ENCODE data around the gene PPP6R2. TPM values are rescaled to one million over a fixed set of nuclear protein-coding genes. Genes with fewer than 3 reads are reported as not detected.
A peak's percentile ranks its signal among the peaks of the same experiment; 100 is the strongest.

PPP6R2 gene
- polyA plus RNA-seq, 1 donor from 2014 or later, result 85.4 TPM

DNA sequence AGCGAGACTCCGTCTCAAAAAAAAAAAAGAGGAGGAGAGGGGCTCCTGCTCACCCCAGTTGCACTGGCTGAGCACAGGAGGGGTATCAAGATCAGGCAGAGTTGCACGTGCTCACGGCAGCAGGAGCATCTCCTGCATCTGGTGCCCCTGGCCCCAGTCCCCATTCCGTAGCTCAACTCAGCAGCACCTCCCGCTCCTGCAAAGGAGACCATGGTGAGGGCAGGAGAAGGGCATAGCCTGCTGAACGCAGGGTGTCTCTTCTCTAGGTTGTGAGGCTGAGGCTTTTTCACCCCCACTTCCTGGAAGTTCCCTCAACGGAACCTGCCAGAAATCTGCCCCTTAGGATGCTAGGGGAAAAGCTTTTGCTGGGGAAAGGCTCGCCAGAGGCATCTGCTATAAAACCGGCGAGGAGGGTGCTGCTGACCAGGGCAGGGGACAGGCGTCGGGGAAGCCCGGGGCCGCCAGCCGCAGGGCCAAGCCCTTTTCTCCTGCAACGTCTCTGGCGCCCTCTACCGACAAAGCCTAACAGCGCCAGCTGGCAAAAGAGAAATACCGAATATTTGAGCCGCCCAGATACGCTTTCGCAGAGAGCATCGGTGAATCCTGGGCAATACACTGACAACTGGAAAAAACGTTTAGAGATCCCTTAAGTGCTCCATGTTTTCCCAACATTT is 1.0 kb upstream of the PPP6R2 start:
- H3K79me2 ChIP-seq (replicated peaks; ENCODE audit: insufficient read depth, low read length), result peaks cover 7% of the 10 kb centered on the region
- H3K4me2 ChIP-seq (ENCODE audit: low read length), result peak overlapping the region; percentile 57
- H3K9me3 ChIP-seq (ENCODE audit: low read length), result no peaks in the 10 kb centered on the region
- no peaks in the 10 kb centered on the region for H3K9me2 ChIP-seq (ENCODE audit: insufficient read depth, low read length)
- no peaks in the 10 kb centered on the region for H3K27me3 ChIP-seq (ENCODE audit: insufficient read depth, low read depth, low read length)
- no peaks in the 10 kb centered on the region for H3K36me3 ChIP-seq (ENCODE audit: insufficient read depth, low read length)
- TF ChIP-seq SMC3 (conservative IDR thresholded peaks at IDR 0.05; ENCODE audit: poor library complexity) (peak; percentile 81), EZH2 (IDR thresholded peaks at IDR 0.05; ENCODE audit: borderline replicate concordance, insufficient read depth, low read length, poor library complexity, severe bottlenecking) (no peak), MXI1 (conservative IDR thresholded peaks at IDR 0.05; ENCODE audit: poor library complexity, severe bottlenecking) (peak; percentile 2), RAD21 (conservative IDR thresholded peaks at IDR 0.05) (peak; percentile 85), TAF1 (IDR thresholded peaks at IDR 0.05; ENCODE audit: low read depth) (no peak), POLR2AphosphoS5 (IDR thresholded peaks at IDR 0.05) (no peak)
- TF ChIP-seq, protein P1, sequence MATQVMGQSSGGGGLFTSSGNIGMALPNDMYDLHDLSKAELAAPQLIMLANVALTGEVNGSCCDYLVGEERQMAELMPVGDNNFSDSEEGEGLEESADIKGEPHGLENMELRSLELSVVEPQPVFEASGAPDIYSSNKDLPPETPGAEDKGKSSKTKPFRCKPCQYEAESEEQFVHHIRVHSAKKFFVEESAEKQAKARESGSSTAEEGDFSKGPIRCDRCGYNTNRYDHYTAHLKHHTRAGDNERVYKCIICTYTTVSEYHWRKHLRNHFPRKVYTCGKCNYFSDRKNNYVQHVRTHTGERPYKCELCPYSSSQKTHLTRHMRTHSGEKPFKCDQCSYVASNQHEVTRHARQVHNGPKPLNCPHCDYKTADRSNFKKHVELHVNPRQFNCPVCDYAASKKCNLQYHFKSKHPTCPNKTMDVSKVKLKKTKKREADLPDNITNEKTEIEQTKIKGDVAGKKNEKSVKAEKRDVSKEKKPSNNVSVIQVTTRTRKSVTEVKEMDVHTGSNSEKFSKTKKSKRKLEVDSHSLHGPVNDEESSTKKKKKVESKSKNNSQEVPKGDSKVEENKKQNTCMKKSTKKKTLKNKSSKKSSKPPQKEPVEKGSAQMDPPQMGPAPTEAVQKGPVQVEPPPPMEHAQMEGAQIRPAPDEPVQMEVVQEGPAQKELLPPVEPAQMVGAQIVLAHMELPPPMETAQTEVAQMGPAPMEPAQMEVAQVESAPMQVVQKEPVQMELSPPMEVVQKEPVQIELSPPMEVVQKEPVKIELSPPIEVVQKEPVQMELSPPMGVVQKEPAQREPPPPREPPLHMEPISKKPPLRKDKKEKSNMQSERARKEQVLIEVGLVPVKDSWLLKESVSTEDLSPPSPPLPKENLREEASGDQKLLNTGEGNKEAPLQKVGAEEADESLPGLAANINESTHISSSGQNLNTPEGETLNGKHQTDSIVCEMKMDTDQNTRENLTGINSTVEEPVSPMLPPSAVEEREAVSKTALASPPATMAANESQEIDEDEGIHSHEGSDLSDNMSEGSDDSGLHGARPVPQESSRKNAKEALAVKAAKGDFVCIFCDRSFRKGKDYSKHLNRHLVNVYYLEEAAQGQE (IDR thresholded peaks at IDR 0.05; ENCODE audit: borderline replicate concordance), result no peak
- TF ChIP-seq, protein P2, sequence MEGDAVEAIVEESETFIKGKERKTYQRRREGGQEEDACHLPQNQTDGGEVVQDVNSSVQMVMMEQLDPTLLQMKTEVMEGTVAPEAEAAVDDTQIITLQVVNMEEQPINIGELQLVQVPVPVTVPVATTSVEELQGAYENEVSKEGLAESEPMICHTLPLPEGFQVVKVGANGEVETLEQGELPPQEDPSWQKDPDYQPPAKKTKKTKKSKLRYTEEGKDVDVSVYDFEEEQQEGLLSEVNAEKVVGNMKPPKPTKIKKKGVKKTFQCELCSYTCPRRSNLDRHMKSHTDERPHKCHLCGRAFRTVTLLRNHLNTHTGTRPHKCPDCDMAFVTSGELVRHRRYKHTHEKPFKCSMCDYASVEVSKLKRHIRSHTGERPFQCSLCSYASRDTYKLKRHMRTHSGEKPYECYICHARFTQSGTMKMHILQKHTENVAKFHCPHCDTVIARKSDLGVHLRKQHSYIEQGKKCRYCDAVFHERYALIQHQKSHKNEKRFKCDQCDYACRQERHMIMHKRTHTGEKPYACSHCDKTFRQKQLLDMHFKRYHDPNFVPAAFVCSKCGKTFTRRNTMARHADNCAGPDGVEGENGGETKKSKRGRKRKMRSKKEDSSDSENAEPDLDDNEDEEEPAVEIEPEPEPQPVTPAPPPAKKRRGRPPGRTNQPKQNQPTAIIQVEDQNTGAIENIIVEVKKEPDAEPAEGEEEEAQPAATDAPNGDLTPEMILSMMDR (IDR thresholded peaks at IDR 0.05; ENCODE audit: poor library complexity, severe bottlenecking), result peak; percentile 96
- H3K27ac ChIP-seq (ENCODE audit: low read length), result peak overlapping the region; percentile 20
- no peaks in the 10 kb centered on the region for H4K20me1 ChIP-seq (ENCODE audit: insufficient read depth)
- peak overlapping the region; percentile 7 for H2AFZ ChIP-seq (ENCODE audit: low read depth, low read length)
- peak overlapping the region; percentile 42 for H3K9ac ChIP-seq (ENCODE audit: low read length)
- no peaks in the 10 kb centered on the region for H3F3A ChIP-seq (ENCODE audit: insufficient read depth, low read length, poor library complexity, severe bottlenecking)
- H3K4me3 ChIP-seq (ENCODE audit: low read length), result peak overlapping the region; percentile 86

DNA sequence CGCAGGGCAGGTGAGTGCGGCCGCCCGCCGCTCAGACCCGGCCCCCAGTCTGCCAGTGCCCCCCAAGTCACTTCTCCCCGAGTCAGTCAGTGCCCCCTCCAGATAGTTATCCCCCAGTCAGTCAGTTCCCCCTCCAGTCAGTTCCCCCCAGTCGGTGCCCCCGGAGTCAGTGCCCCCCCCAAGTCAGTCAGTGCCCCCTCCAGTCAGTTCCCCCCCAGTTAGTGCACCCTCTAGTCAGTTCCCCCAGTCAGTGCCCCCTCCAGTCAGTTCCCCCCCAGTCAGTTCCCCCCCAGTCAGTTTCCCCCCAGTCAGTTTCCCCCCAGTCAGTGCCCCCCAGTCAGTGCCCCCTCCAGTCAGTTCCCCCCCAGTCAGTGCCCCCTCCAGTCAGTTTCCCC is 411 bp downstream of the PPP6R2 start:
- no peaks in the 10 kb centered on the region for H3K27me3 ChIP-seq (ENCODE audit: insufficient read depth, low read depth, low read length)
- no peaks in the 10 kb centered on the region for H4K20me1 ChIP-seq (ENCODE audit: insufficient read depth)
- no peak overlapping the region for H3K4me2 ChIP-seq (ENCODE audit: low read length)
- H2AFZ ChIP-seq (ENCODE audit: low read depth, low read length), result no peak overlapping the region
- H3K9ac ChIP-seq (ENCODE audit: low read length), result peak overlapping the region; percentile 83
- H3K79me2 ChIP-seq (replicated peaks; ENCODE audit: insufficient read depth, low read length), result peaks cover 12% of the 10 kb centered on the region
- no peaks in the 10 kb centered on the region for H3F3A ChIP-seq (ENCODE audit: insufficient read depth, low read length, poor library complexity, severe bottlenecking)
- no peak overlapping the region for H3K27ac ChIP-seq (ENCODE audit: low read length)
- no peaks in the 10 kb centered on the region for H3K9me3 ChIP-seq (ENCODE audit: low read length)
- peak overlapping the region; percentile 86 for H3K4me3 ChIP-seq (ENCODE audit: low read length)
- H3K9me2 ChIP-seq (ENCODE audit: insufficient read depth, low read length), result no peaks in the 10 kb centered on the region
- TF ChIP-seq TAF1 (IDR thresholded peaks at IDR 0.05; ENCODE audit: low read depth), result no peak
- no peak for TF ChIP-seq SMC3 (conservative IDR thresholded peaks at IDR 0.05; ENCODE audit: poor library complexity)
- no peak for TF ChIP-seq RAD21 (conservative IDR thresholded peaks at IDR 0.05)
- TF ChIP-seq, protein P2 (IDR thresholded peaks at IDR 0.05; ENCODE audit: poor library complexity, severe bottlenecking), result no peak
- TF ChIP-seq, protein P1 (IDR thresholded peaks at IDR 0.05; ENCODE audit: borderline replicate concordance), result no peak
- TF ChIP-seq MXI1 (conservative IDR thresholded peaks at IDR 0.05; ENCODE audit: poor library complexity, severe bottlenecking), result no peak
- TF ChIP-seq POLR2AphosphoS5 (IDR thresholded peaks at IDR 0.05), result no peak
- H3K36me3 ChIP-seq (ENCODE audit: insufficient read depth, low read length), result no peaks in the 10 kb centered on the region

Measured in neural cell (in vitro differentiated cells).